ENCODE measurements around the gene ADAMTS7. TPM values are rescaled to one million over a fixed set of nuclear protein-coding genes. Genes with fewer than 3 reads are reported as not detected.
"Not testable (repeated sequence)": the region's sequence is repeated elsewhere in the genome, so short reads cannot be mapped to it uniquely, and the experiment has no call there.

Gene ADAMTS7
- total RNA-seq, 1 donor from 2014 or later: 27.4 TPM

DNA sequence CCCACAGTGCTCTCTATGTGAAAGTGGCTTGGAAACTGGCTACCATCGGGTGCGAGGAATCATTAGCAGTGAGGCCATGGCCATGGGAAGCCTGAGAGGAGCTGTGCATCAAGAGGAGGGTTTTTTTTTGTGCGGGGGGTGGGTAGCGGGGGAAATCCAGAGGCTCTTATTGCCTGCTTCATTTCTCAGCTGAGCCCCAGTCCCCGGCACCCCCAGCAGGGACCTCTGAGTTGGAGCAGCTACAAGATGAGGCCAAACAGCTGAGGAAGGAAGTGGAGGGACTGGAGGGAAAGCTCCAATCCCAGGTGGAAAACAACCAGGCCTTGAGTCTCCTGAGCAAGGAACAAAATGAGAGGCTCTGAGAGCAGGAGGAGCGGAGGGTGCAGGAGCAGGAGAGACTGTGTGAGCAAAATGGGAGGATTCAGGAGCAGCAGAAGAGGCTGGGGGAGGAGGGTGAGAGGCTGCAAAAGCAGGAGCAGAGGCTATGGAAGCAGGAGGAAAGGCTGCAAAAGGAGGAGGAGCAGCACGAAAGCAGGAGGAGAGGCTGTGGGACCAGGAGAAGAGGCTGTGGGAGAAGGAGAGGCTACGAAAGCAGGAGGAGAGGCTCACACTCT, 76.7 kb downstream of the ADAMTS7 start:
- TF ChIP-seq CTCF (IDR thresholded peaks at IDR 0.05; ENCODE audit: insufficient read depth, low read length, poor library complexity, severe bottlenecking): no peak
- no peak for DNase-seq (ENCODE audit: low read depth)
- no peaks in the 10 kb centered on the region for H3K27me3 ChIP-seq (ENCODE audit: control insufficient read depth, insufficient read depth, low read length)
- no peak overlapping the region for H3K4me3 ChIP-seq (ENCODE audit: low read depth, low read length)
- H3K36me3 ChIP-seq (ENCODE audit: control insufficient read depth, insufficient read depth, low read length): no peaks in the 10 kb centered on the region

GRCh38 chr15:78732634-78733033, 78.6 kb downstream of the ADAMTS7 start:
- H3K36me3 ChIP-seq (ENCODE audit: control insufficient read depth, insufficient read depth, low read length): no peaks in the 10 kb centered on the region
- H3K4me3 ChIP-seq (ENCODE audit: low read depth, low read length): no peak overlapping the region
- TF ChIP-seq CTCF (IDR thresholded peaks at IDR 0.05; ENCODE audit: insufficient read depth, low read length, poor library complexity, severe bottlenecking): no peak
- no peaks in the 10 kb centered on the region for H3K27me3 ChIP-seq (ENCODE audit: control insufficient read depth, insufficient read depth, low read length)
- DNase-seq (ENCODE audit: low read depth): no peak

GRCh38 chr15:78730955-78731354, 80.3 kb downstream of the ADAMTS7 start:
- no peaks in the 10 kb centered on the region for H3K36me3 ChIP-seq (ENCODE audit: control insufficient read depth, insufficient read depth, low read length)
- H3K27me3 ChIP-seq (ENCODE audit: control insufficient read depth, insufficient read depth, low read length): no peaks in the 10 kb centered on the region
- no peak for TF ChIP-seq CTCF (IDR thresholded peaks at IDR 0.05; ENCODE audit: insufficient read depth, low read length, poor library complexity, severe bottlenecking)
- DNase-seq (ENCODE audit: low read depth): no peak
- H3K4me3 ChIP-seq (ENCODE audit: low read depth, low read length): no peak overlapping the region

DNA sequence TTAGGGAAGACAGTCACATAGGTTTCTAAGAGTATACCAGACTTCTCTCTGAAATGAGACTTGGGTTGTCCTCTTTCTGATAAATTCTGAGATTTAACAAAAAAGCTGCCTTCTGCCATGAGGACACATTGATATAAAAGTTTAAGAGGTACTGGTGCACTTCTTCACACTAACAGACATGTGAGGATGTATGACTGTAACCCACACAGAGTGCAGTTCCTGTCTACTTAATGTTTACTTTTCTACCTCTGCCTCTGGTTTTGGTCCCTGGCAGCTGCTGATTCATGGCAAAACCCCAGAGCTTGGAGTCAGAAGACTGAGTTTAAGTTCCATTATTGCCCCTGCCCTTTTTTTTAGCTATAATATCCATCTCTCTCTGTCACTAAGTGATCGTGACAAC, 82.8 kb downstream of the ADAMTS7 start:
- not testable (repeated sequence) for H3K4me3 ChIP-seq (ENCODE audit: low read depth, low read length); H3K27me3 ChIP-seq (ENCODE audit: control insufficient read depth, insufficient read depth, low read length); DNase-seq (ENCODE audit: low read depth); H3K36me3 ChIP-seq (ENCODE audit: control insufficient read depth, insufficient read depth, low read length)

DNA sequence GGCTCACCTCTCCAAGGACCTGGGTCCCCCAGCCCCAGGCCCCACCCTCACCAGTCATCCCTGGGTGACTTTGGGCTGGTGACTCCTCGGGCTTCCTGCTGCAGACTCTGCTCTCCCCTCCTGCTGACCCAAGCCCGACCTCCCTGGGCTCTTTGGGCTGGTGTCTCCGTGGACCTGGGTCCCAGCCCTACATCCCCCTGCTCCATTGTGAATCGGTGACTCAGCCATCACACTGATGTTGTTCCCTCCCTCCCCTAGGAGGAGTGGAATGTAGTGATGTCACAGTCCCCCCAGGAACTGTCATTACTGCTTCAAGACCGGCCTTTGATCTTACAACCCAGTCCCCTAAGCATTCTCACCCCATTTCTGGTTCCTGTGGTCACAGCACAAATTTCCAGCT, 83.7 kb downstream of the ADAMTS7 start:
- TF ChIP-seq CTCF (IDR thresholded peaks at IDR 0.05; ENCODE audit: insufficient read depth, low read length, poor library complexity, severe bottlenecking): no peak
- no peak for DNase-seq (ENCODE audit: low read depth)
- no peaks in the 10 kb centered on the region for H3K27me3 ChIP-seq (ENCODE audit: control insufficient read depth, insufficient read depth, low read length)
- H3K4me3 ChIP-seq (ENCODE audit: low read depth, low read length): no peak overlapping the region
- H3K36me3 ChIP-seq (ENCODE audit: control insufficient read depth, insufficient read depth, low read length): no peaks in the 10 kb centered on the region

DNA sequence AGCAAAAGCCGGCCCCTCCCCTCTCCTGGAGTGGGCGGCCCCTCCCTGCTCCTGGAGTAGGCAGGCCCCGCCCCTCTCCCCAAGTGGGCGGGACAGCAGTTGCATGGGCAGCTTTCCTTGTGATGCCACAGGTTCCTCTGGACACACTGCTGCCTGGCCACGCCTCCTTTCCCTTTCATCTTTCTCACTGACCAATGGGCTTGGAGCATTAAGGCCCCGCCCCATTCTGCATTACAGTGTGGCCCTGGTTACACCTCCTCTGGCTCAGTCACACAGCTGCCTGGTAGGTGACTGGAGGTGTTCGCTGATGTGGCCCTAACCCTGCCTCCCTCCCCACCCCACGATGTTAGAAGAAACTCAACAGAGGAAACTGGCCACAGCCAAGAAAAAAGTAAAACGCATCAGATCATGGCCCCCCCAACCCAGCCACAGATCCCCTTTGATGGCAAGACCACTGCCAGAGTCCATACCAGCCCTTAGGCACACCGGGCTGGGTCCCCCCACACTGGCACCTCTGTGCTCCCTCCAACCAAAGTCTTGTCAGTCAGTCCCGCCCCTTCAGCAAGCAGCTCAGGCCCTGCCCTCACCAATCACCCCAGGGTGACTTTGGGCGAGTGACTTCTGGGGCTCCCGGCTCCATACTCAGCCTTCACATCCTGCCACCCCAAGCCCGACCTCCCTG, 84.3 kb downstream of the ADAMTS7 start:
- TF ChIP-seq CTCF (IDR thresholded peaks at IDR 0.05; ENCODE audit: insufficient read depth, low read length, poor library complexity, severe bottlenecking): no peak
- Histone ChIP-seq H3K4me3 (ENCODE audit: low read depth, low read length) (no peak overlapping the region), H3K27me3 (ENCODE audit: control insufficient read depth, insufficient read depth, low read length) (no peaks in the 10 kb centered on the region), H3K36me3 (ENCODE audit: control insufficient read depth, insufficient read depth, low read length) (no peaks in the 10 kb centered on the region)
- no peak for DNase-seq (ENCODE audit: low read depth)

DNA sequence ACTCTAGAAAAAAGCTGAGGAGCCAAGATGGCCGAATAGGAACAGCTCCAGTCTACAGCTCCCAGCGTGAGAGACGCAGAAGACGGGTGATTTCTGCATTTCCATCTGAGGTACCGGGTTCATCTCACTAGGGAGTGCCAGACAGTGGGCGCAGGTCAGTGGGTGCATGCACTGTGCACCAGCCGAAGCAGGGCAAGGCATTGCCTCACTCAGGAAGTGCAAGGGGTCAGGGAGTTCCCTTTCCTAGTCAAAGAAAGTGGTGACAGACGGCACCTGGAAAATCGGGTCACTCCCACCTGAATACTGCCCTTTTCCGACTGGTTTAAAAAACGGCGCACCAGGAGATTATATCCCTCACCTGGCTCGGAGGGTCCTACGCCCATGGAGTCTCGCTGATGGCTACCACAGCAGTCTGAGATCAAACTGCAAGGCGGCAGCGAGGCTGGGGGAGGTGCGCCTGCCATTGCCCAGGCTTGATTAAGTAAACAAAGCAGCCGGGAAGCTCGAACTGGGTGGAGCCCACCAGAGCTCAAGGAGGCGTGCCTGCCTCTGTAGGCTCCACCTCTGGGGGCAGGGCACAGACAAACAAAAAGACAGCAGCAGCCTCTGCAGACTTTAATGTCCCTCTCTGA, 91.3 kb downstream of the ADAMTS7 start:
- DNase-seq (ENCODE audit: low read depth): not testable (repeated sequence)

More for the DNA sequence above, 91.3 kb downstream of the ADAMTS7 start:
- not testable (repeated sequence) for H3K27me3 ChIP-seq (ENCODE audit: control insufficient read depth, insufficient read depth, low read length); H3K4me3 ChIP-seq (ENCODE audit: low read depth, low read length); H3K36me3 ChIP-seq (ENCODE audit: control insufficient read depth, insufficient read depth, low read length)
